Inflammatory macrophage (primary cell): ENCODE measurements around the gene THG1L.
A peak's percentile ranks its signal among the peaks of the same experiment; 100 is the strongest.
"Not testable (repeated sequence)": the region's sequence is repeated elsewhere in the genome, so short reads cannot be mapped to it uniquely, and the experiment has no call there.

Source experiments
- DNase-seq, 2 donors: peaks; one replicate each; pipeline ENCODE4 v3.0.0-alpha.2; 2020 to 2022
- total RNA-seq, 18 experiments: gene quantifications; one replicate each; lab custom pipeline; 2026; ENCODE audit warnings: mixed read lengths in 6 of 18, inconsistent platforms in 2 of 18; lab: John Stamatoyannopoulos, UW

The THG1L gene
- total RNA-seq = 4.6 to 10.6 (median 7.1) reads per million in 18 experiments

DNA sequence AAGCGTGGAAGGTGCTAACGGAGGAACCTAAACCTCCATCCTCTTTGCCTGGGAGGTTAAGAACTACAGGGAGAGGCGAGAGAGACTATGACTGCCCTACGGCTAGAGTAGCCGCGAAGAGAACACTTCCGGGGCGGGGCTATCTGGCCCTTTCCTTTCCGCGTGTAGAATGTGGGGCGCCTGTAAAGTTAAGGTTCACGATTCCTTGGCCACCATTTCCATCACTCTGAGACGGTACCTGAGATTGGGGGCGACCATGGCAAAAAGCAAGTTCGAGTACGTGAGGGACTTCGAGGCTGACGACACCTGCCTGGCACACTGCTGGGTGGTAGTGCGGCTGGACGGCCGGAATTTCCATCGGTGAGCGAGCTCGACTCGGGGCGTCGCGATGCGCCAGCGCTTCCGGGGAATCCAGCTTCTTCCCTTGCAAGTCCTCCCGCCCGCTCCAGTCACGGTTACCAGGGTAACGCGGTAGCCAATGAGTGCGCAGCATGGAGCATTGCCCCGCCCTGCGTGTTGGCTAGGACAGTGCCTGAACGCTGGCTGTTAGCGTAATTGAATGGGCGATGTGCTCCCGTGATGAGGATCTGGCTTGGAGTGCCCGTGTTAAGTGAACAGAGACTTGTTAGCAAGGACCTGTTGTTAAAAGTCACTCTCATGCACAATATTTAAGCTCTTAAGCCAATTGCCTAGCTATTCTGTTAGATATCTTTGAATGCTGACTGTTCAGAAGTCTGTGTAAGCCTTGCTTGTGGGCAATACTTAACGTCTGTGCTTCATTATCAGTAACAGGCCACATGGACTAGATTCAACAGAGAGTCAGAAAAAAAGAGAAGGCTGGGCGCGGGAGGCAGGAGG is at the start of gene THG1L:
Gene THG1L (plus strand): TSS at position 149 of the 858 bp plus-strand sequence. CDS start 21 bp downstream, at position 170.
- peak; percentile 98 to 100 for DNase-seq

DNA sequence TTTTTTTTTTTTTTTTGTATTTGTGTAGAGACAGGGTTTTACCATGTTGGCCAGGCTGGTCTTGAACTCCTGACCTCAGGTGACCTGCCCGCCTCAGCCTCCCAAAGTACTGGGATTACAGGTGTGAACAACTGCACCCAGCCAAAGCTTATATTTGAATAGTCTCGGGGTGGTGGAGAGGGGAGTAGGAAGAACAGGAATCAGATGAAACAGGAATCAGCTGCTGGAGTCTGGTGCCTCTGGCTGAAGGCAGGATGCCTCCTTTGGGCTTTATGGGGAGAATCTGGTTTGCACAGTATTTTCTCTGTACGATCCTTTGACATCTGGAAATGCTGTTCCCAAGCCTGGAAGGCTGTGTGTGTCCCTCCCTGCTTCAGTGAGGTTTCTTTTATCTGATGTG is 49.0 kb upstream of the THG1L start:
- DNase-seq = no peak

DNA sequence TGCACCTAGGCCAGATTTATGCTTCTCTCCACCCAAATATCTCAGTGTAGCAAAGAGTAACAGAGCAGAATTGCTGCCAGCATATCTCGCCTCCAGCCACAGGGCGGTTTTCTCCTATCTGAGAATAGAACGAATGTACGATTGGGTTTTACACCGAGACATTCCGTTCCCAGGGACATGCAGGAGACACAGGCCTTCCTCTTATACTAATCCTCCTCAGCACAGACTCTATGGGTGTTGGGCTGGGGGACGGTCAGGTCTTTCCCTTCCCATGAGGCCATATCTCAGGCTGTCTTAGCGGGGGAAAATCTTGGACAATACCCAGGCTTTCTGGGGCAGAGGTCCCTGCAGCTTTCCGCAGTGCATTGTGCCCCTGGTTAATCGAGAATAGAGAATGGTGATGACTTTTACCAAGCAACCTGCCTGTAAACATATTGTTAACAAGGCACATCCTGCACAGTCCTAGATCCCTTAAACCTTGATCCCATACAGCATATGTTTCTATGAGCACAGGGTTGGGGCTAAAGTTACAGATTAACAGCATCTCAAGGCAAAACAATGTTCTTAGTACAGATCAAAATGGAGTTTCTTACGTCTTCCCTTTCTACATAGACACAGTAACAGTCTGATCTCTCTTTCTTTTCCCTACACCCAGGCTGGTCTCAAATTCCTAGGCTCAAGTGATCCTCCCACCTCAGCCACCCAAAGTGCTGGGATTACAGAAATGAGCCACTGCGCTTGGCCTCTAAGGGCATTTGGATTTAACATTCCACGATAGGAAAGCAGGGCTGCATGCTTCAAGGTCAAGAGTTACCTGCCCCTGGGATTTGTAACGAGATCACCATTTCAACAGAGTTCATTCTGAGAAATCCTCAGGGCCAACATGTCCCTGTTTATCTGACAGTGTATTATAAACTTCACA is 44.7 kb upstream of the THG1L start:
- not testable (repeated sequence) for DNase-seq

DNA sequence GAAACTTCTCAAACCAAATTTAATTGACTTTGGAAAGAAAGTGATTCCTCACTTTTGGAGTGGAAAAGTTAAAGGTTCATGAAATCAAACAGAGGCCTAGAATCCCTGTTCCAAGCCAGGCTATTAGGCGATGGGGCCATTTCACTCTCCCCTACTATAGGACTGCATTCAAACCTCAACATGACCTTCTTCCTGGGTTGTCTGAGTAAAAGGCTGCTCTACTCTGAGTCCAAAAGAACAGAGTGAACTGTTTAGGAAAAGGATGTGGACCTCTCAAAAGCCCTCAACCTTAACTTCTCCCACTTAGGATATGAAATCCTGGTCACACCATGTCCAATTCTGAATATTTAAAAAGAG is 44.0 kb upstream of the THG1L start:
- DNase-seq = no peak

DNA sequence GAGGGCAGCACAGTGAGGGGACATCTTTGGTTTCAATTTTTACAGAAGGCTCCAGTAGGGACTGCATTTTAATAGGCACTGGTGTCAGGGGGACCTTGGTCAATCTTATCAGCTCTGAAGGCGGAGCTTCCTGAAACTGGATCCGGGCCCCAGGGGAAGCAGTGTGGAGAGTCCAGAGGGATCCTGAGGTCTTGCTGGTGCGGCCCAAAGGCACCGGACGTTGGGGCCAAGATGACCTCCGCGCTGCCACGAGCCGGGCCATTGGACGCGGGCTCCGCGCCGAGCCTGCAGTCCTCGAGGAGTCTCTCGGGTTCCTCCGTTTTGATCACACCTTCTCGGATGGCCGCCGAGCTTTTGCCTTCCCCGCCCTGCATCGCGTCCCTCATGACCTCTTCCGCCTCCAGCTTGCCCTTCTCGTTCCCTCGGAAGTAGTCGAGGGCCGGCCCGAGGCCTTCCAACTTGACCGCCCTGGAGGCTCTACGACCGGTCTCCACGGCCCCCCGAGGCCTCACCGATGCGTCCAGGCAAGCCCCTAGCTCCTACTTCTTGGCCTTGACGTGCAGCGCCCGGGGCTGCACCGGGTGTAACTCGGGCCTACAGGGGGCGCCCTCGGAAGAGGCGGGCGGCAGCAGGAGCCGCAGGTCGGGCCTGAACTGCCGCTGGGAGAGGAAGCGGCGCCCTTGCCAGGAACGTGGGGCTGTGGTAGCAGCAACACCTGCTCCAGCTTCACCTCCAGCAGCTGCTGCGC is 41.1 kb upstream of the THG1L start:
- DNase-seq = no peak

GRCh38 chr5:157690690-157691433 is 40.4 kb upstream of the THG1L start:
- no peak for DNase-seq

DNA sequence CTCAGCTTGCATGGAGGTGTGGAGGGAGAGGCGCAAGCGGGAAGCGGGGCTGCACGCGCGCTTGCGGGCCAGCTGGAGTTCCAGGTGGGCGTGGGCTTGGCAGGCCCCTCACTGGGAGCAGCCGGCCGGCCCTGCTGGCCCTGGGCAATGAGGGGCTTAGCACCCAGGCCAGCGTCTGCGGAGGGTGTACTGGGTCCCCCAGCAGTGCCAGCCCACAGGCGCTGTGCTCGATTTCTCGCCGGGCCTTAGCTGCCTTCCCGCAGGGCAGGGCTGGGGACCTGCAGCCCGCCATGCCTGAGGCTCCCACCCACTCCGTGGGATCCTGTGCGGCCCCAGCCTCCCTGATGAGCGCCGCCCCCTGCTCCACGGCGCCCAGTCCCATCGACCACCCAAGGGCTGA is 37.4 kb upstream of the THG1L start:
- DNase-seq = not testable (repeated sequence)

DNA sequence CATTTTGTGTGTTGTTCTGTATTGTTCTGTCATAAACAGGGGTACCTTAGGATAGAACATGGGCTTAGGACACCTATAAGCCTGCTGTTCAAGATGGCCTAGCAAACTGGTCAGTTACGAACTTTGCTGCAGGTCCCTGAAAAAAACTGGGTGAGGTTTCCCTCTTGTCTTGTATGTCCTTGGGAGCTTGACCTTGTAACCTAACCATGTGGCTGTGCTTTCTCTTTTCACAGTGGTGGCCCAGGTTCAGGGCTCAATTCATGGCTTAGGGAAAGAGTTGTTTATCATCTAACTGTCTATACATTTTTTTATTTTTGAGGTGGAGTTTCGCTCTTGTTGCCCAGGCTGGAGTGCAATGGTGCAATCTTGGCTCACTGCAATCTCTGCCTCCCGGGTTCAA is 35.1 kb upstream of the THG1L start:
- not testable (repeated sequence) for DNase-seq

GRCh38 chr5:157698674-157699073 is 32.5 kb upstream of the THG1L start:
- not testable (repeated sequence) for DNase-seq

- DNase-seq = no peak
Observed at GRCh38 chr5:157703736-157704135, 27.5 kb upstream of the THG1L start.

DNA sequence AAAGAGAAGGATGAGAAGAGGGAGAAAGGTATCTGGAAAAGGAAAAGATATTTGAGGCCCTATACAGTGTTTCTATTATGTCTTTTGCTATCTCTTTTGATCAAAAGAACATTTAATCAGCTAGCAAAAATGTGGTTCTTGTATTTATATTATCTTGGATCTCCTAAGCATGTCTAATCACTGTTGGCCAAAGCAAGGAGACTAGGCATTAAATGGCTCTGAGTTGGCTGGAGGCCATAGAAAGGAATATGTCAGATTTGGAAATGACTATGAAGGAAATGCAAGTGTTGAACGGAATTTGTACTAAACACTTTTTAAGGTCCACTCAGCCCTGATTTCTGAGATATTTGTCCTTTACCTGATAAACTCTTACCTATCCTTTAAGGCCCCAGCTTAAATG is 22.4 kb upstream of the THG1L start:
- no peak for DNase-seq

GRCh38 chr5:157709346-157709745 is 21.9 kb upstream of the THG1L start:
- DNase-seq = no peak

GRCh38 chr5:157710431-157710830 is 20.8 kb upstream of the THG1L start:
- no peak for DNase-seq

GRCh38 chr5:157710882-157711281 is 20.3 kb upstream of the THG1L start:
- peak; percentile 37 to 89 for DNase-seq

GRCh38 chr5:157713830-157714595 is 17.2 kb upstream of the THG1L start:
- no peak for DNase-seq

GRCh38 chr5:157714596-157714864 is 16.7 kb upstream of the THG1L start:
- DNase-seq = no peak

- peak; percentile 50 to 58 for DNase-seq
Observed at GRCh38 chr5:157718519-157718918, 12.7 kb upstream of the THG1L start.

GRCh38 chr5:157719245-157719644 is 12.0 kb upstream of the THG1L start:
- DNase-seq = no peak

GRCh38 chr5:157721159-157721558 is 10.1 kb upstream of the THG1L start:
- no peak for DNase-seq

GRCh38 chr5:157722895-157723294 is 8.3 kb upstream of the THG1L start:
- not testable (repeated sequence) for DNase-seq

DNA sequence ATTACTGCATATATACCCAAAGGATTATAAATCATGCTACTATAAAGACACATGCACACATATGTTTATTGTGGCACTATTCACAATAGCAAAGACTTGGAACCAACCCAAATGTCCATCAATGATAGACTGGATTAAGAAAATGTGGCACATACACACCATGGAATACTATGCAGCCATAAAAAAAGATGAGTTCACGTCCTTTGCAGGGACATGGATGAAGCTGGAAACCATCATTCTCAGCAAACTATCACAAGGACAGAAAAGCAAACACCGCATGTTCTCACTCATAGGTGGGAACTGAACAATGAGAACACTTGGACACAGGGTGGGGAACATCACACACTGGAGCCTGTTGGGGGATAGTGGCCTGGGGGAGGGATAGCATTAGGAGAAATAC is 4.6 kb upstream of the THG1L start:
- not testable (repeated sequence) for DNase-seq
